Measurements from ENCODE around the gene CEP20. TPM values are rescaled to one million over a fixed set of nuclear protein-coding genes. Genes with fewer than 3 reads are reported as not detected.

The CEP20 gene
- total RNA-seq, 1 experiment from 2014 or later: 36.9 TPM

DNA sequence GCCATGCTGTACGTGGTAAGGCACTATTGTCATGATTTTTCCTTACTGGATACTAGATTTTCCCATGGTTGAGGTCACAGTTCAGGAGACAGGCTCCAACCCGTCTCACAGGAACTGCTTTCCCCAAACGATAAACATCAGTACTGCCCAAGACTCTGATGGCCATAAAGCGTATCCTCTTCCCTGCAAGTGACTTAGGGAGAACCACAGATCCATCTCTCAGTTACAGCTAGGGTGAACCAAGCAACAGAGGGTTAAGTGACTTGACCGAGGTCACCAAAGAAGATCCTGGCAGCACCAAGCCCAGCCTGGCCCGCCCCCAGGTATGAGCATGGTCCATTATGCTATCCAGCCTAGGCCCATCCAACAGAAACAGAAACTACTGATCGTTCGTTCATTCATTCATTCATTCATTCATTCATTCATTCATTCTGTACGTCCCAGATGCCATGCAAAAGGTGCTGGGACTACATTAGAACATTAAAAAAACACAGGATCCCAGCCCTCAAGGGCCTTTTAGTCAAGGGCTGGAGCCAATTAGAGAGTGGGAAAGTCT, 62.6 kb downstream of the CEP20 start:
- H2BK20ac ChIP-seq (ENCODE audit: low read depth, low read length, poor library complexity, severe bottlenecking): no peak overlapping the region

More for the DNA sequence above, 62.6 kb downstream of the CEP20 start:
- Histone ChIP-seq H3K56ac (ENCODE audit: insufficient read length, low read depth, low read length) (no peak overlapping the region), H2BK120ac (ENCODE audit: low read depth, low read length, poor library complexity, severe bottlenecking) (no peak overlapping the region), H3K4ac (ENCODE audit: low read depth, low read length) (no peak overlapping the region), H3K9me3 (ENCODE audit: control insufficient read depth, low read depth, low read length) (no peaks in the 10 kb centered on the region), H3K4me1 (ENCODE audit: insufficient read depth, low read length) (no peaks in the 10 kb centered on the region), H3K23me2 (ENCODE audit: insufficient read length, low read depth, low read length, poor library complexity, severe bottlenecking) (no peaks in the 10 kb centered on the region), H3K79me2 (ENCODE audit: insufficient read depth, low read length) (no peaks in the 10 kb centered on the region), H3K27ac (ENCODE audit: insufficient read length, low read depth, low read length) (no peak overlapping the region), H2AK5ac (ENCODE audit: insufficient read length, low read length) (no peak overlapping the region), H3K27me3 (ENCODE audit: insufficient read depth, low read length) (no peaks in the 10 kb centered on the region), H3K4me2 (ENCODE audit: insufficient read depth, insufficient read length, low read length) (no peak overlapping the region), H4K8ac (replicated peaks; ENCODE audit: insufficient read length, low read depth, low read length) (no peak overlapping the region), H3T11ph (ENCODE audit: low read length) (no peak overlapping the region), H2BK5ac (ENCODE audit: insufficient read length, low read length) (no peak overlapping the region), H3K23ac (ENCODE audit: insufficient read length, low read depth, low read length) (no peak overlapping the region), H4K20me1 (ENCODE audit: control insufficient read depth, insufficient read depth, insufficient read length) (no peaks in the 10 kb centered on the region), H3K79me1 (ENCODE audit: insufficient read depth, low read depth, low read length, poor library complexity, severe bottlenecking) (no peaks in the 10 kb centered on the region), H2AFZ (ENCODE audit: low read length) (no peak overlapping the region), H4K91ac (ENCODE audit: insufficient read length, low read depth, low read length) (no peak overlapping the region), H3K14ac (ENCODE audit: insufficient read depth, low read length) (no peak overlapping the region; the same call in 1 of the 2 replicates), H2BK15ac (ENCODE audit: low read depth, low read length) (no peak overlapping the region), H3K9ac (ENCODE audit: extremely low read depth, insufficient read length, low read length) (no peak overlapping the region), H4K5ac (ENCODE audit: insufficient read length, low read depth, low read length) (no peak overlapping the region), H2BK12ac (ENCODE audit: insufficient read length, low read depth, low read length) (no peak overlapping the region), H3K18ac (ENCODE audit: insufficient read length, low read depth, low read length) (no peak overlapping the region)
- no peak for DNase-seq
- peaks cover 2 to 3% of the 10 kb centered on the region in 2 experiments; a peak in 1 of 4 replicates for H3K4me1 Mint-ChIP-seq
- H3K4me3 Mint-ChIP-seq: no peak overlapping the region
- H3K27ac Mint-ChIP-seq: no peak overlapping the region
- TF ChIP-seq, protein P1, sequence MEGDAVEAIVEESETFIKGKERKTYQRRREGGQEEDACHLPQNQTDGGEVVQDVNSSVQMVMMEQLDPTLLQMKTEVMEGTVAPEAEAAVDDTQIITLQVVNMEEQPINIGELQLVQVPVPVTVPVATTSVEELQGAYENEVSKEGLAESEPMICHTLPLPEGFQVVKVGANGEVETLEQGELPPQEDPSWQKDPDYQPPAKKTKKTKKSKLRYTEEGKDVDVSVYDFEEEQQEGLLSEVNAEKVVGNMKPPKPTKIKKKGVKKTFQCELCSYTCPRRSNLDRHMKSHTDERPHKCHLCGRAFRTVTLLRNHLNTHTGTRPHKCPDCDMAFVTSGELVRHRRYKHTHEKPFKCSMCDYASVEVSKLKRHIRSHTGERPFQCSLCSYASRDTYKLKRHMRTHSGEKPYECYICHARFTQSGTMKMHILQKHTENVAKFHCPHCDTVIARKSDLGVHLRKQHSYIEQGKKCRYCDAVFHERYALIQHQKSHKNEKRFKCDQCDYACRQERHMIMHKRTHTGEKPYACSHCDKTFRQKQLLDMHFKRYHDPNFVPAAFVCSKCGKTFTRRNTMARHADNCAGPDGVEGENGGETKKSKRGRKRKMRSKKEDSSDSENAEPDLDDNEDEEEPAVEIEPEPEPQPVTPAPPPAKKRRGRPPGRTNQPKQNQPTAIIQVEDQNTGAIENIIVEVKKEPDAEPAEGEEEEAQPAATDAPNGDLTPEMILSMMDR (conservative IDR thresholded peaks at IDR 0.05): no peak
- H3K27me3 Mint-ChIP-seq (ENCODE audit: low read depth): no peaks in the 10 kb centered on the region
- no peaks in the 10 kb centered on the region for H3K9me3 Mint-ChIP-seq
- no peaks in the 10 kb centered on the region for H3K36me3 Mint-ChIP-seq (ENCODE audit: insufficient read depth in 1 of 3, low read depth in 3 of 3)
- no CpG with 5 or more reads among the region's 9 CpGs for WGBS (ENCODE audit: extremely low coverage, insufficient read length, low lambda C conversion rate)
